SK-N-SH treated with all-trans-retinoic acid at 6 μM for 48 hours (cell line): ENCODE data around the gene PCDHGA12.

ENCODE experiments used
- ARNTL ChIP-seq: fragments of 450-650 bp; formaldehyde crosslinking; IDR thresholded peaks from 2 replicates; pipeline ENCODE4 v1.5.0; 2020; ENCODE audit warnings: low read depth, mild to moderate bottlenecking, moderate library complexity, borderline replicate concordance
- BACH2 ChIP-seq: fragments of 250-450 bp; sonication (Bioruptor Pico); IDR thresholded peaks from 2 replicates; pipeline ENCODE4 v1.9.0; 2021; ENCODE audit warnings: mild to moderate bottlenecking, borderline replicate concordance
- CSDC2 ChIP-seq: fragments of 250-450 bp; sonication (Bioruptor Pico); IDR thresholded peaks from 2 replicates; pipeline ENCODE4 v1.5.0; 2020; ENCODE audit warnings: mild to moderate bottlenecking, moderate library complexity
- ESRRG ChIP-seq: fragments of 250-450 bp; sonication (Bioruptor Pico); IDR thresholded peaks from 2 replicates; pipeline ENCODE4 v1.6.1; 2021; ENCODE audit warnings: mild to moderate bottlenecking
- PPARA ChIP-seq: fragments of 250-450 bp; sonication (Bioruptor Pico); IDR thresholded peaks from 2 replicates; pipeline ENCODE4 v1.5.0; 2020; ENCODE audit warnings: mild to moderate bottlenecking, borderline replicate concordance
- RARB ChIP-seq: fragments of 250-450 bp; sonication (Bioruptor Pico); IDR thresholded peaks from 2 replicates; pipeline ENCODE4 v1.8.0; 2021; ENCODE audit warnings: mild to moderate bottlenecking, moderate library complexity
- TCF4 ChIP-seq: fragments of 250-450 bp; sonication (Bioruptor Pico); IDR thresholded peaks from 2 replicates; pipeline ENCODE4 v1.8.0; 2021; ENCODE audit warnings: mild to moderate bottlenecking, moderate library complexity, borderline replicate concordance
- TOX ChIP-seq: fragments of 250-450 bp; sonication (Bioruptor Pico); IDR thresholded peaks from 2 replicates; pipeline ENCODE4 v1.8.0; 2021; ENCODE audit warnings: mild to moderate bottlenecking, moderate library complexity, borderline replicate concordance
- ZNF8 ChIP-seq: fragments of 450-650 bp; formaldehyde crosslinking; IDR thresholded peaks from 2 replicates; pipeline ENCODE4 v1.5.0; 2020; ENCODE audit warnings: mild to moderate bottlenecking, moderate library complexity
- TF ChIP-seq, protein P1 (sequence below): fragments of 250-450 bp; sonication (Bioruptor Pico); IDR thresholded peaks from 2 replicates; pipeline ENCODE4 v1.8.0; 2020; ENCODE audit warnings: mild to moderate bottlenecking, moderate library complexity, borderline replicate concordance
- TF ChIP-seq, protein P2 (sequence below): fragments of 250-450 bp; sonication (Bioruptor Pico); IDR thresholded peaks from 2 replicates; pipeline ENCODE4 v1.5.1; 2020; ENCODE audit warnings: low read depth, mild to moderate bottlenecking, moderate library complexity
- TF ChIP-seq, protein P3 (sequence below): fragments of 250-450 bp; sonication (Bioruptor Pico); IDR thresholded peaks from 2 replicates; pipeline ENCODE4 v1.5.0; 2020; ENCODE audit warnings: mild to moderate bottlenecking, moderate library complexity
- TF ChIP-seq, protein P4 (sequence below): fragments of 250-450 bp; sonication (Bioruptor Pico); IDR thresholded peaks from 2 replicates; pipeline ENCODE4 v1.5.1; 2021; ENCODE audit warnings: mild to moderate bottlenecking, moderate library complexity

DNA sequence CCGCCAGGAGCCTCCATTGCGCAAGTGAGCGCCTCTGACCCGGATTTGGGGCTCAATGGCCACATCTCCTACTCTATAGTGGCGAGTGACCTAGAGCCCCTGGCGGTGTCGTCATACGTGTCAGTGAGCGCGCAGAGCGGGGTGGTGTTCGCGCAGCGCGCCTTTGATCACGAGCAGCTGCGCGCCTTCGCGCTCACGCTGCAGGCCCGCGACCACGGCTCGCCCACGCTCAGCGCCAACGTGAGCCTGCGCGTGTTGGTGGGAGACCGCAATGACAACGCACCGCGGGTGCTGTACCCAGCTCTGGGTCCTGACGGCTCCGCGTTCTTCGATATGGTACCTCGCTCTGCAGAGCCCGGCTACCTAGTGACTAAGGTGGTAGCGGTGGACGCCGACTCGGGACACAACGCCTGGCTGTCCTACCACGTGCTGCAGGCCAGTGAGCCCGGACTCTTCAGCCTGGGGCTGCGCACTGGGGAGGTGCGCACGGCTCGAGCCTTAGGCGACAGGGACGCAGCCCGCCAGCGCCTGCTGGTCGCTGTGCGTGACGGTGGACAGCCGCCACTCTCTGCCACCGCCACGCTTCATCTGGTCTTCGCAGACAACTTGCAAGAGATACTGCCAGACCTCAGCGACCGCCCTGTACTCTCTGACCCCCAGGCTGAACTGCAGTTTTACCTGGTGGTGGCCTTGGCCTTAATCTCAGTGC, 20.6 kb upstream of the PCDHGA12 start:
- TF ChIP-seq, protein P1, sequence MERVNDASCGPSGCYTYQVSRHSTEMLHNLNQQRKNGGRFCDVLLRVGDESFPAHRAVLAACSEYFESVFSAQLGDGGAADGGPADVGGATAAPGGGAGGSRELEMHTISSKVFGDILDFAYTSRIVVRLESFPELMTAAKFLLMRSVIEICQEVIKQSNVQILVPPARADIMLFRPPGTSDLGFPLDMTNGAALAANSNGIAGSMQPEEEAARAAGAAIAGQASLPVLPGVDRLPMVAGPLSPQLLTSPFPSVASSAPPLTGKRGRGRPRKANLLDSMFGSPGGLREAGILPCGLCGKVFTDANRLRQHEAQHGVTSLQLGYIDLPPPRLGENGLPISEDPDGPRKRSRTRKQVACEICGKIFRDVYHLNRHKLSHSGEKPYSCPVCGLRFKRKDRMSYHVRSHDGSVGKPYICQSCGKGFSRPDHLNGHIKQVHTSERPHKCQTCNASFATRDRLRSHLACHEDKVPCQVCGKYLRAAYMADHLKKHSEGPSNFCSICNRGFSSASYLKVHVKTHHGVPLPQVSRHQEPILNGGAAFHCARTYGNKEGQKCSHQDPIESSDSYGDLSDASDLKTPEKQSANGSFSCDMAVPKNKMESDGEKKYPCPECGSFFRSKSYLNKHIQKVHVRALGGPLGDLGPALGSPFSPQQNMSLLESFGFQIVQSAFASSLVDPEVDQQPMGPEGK (CRISPR knock-in tag), result no peak
- TF ChIP-seq RARB (CRISPR knock-in tag), result no peak
- no peak for TF ChIP-seq ZNF8
- TF ChIP-seq, protein P2, sequence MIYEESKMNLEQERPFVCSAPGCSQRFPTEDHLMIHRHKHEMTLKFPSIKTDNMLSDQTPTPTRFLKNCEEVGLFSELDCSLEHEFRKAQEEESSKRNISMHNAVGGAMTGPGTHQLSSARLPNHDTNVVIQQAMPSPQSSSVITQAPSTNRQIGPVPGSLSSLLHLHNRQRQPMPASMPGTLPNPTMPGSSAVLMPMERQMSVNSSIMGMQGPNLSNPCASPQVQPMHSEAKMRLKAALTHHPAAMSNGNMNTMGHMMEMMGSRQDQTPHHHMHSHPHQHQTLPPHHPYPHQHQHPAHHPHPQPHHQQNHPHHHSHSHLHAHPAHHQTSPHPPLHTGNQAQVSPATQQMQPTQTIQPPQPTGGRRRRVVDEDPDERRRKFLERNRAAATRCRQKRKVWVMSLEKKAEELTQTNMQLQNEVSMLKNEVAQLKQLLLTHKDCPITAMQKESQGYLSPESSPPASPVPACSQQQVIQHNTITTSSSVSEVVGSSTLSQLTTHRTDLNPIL (CRISPR knock-in tag), result no peak
- TF ChIP-seq, protein P3, sequence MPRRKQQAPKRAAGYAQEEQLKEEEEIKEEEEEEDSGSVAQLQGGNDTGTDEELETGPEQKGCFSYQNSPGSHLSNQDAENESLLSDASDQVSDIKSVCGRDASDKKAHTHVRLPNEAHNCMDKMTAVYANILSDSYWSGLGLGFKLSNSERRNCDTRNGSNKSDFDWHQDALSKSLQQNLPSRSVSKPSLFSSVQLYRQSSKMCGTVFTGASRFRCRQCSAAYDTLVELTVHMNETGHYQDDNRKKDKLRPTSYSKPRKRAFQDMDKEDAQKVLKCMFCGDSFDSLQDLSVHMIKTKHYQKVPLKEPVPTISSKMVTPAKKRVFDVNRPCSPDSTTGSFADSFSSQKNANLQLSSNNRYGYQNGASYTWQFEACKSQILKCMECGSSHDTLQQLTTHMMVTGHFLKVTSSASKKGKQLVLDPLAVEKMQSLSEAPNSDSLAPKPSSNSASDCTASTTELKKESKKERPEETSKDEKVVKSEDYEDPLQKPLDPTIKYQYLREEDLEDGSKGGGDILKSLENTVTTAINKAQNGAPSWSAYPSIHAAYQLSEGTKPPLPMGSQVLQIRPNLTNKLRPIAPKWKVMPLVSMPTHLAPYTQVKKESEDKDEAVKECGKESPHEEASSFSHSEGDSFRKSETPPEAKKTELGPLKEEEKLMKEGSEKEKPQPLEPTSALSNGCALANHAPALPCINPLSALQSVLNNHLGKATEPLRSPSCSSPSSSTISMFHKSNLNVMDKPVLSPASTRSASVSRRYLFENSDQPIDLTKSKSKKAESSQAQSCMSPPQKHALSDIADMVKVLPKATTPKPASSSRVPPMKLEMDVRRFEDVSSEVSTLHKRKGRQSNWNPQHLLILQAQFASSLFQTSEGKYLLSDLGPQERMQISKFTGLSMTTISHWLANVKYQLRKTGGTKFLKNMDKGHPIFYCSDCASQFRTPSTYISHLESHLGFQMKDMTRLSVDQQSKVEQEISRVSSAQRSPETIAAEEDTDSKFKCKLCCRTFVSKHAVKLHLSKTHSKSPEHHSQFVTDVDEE (CRISPR knock-in tag), result no peak
- no peak for TF ChIP-seq CSDC2
- TF ChIP-seq TCF4, result no peak
- TF ChIP-seq PPARA (CRISPR knock-in tag), result no peak
- no peak for TF ChIP-seq BACH2 (CRISPR knock-in tag)
- TF ChIP-seq TOX (CRISPR knock-in tag), result no peak
- TF ChIP-seq, protein P4, sequence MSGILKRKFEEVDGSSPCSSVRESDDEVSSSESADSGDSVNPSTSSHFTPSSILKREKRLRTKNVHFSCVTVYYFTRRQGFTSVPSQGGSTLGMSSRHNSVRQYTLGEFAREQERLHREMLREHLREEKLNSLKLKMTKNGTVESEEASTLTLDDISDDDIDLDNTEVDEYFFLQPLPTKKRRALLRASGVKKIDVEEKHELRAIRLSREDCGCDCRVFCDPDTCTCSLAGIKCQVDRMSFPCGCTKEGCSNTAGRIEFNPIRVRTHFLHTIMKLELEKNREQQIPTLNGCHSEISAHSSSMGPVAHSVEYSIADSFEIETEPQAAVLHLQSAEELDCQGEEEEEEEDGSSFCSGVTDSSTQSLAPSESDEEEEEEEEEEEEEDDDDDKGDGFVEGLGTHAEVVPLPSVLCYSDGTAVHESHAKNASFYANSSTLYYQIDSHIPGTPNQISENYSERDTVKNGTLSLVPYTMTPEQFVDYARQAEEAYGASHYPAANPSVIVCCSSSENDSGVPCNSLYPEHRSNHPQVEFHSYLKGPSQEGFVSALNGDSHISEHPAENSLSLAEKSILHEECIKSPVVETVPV (CRISPR knock-in tag), result no peak
- TF ChIP-seq ESRRG (CRISPR knock-in tag), result no peak
- no peak for TF ChIP-seq ARNTL (CRISPR knock-in tag)
